DND-41 (cell line): ENCODE data around the gene ATP10D.

Experiments
- EZH2 ChIP-seq: IDR thresholded peaks from 3 replicates; pipeline ENCODE4 v1.6.1; 2012; ENCODE audit warnings: borderline replicate concordance, low read depth, mild to moderate bottlenecking, moderate library complexity, low read length, inconsistent platforms; ENCODE audit not compliant: severe bottlenecking
- TF ChIP-seq, protein P1 (sequence below): IDR thresholded peaks from 2 replicates; pipeline ENCODE4 v1.5.1; 2012; ENCODE audit warnings: borderline replicate concordance, low read length, moderate library complexity, mild to moderate bottlenecking; ENCODE audit not compliant: poor library complexity, severe bottlenecking; ENCODE audit errors: extremely low read depth

DNA sequence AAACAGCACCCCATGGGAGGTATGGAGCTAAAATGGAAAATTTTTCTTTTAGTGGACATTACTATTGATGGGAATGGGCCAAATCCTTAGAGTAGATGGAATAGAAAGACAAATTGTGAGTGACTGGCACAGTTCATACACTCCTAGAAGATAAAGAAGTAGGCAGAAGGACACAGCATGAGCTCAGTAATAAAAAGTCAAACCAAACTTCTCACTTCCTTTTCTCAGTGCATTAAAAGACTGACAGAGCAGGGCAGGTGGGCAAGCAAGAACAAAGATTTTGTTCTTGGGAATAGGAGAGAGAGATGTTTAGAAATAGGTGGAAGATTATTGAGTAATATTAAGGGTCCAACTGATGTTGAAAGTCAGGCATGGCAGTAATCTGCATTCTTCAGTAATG lies 132.5 kb downstream of the ATP10D start:
- TF ChIP-seq, protein P1, sequence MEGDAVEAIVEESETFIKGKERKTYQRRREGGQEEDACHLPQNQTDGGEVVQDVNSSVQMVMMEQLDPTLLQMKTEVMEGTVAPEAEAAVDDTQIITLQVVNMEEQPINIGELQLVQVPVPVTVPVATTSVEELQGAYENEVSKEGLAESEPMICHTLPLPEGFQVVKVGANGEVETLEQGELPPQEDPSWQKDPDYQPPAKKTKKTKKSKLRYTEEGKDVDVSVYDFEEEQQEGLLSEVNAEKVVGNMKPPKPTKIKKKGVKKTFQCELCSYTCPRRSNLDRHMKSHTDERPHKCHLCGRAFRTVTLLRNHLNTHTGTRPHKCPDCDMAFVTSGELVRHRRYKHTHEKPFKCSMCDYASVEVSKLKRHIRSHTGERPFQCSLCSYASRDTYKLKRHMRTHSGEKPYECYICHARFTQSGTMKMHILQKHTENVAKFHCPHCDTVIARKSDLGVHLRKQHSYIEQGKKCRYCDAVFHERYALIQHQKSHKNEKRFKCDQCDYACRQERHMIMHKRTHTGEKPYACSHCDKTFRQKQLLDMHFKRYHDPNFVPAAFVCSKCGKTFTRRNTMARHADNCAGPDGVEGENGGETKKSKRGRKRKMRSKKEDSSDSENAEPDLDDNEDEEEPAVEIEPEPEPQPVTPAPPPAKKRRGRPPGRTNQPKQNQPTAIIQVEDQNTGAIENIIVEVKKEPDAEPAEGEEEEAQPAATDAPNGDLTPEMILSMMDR = no peak
- TF ChIP-seq EZH2 = no peak
